Upper lobe of left lung (tissue), 4 donors: ENCODE measurements around the gene KCNMA1.

Experiments
- EP300 ChIP-seq, 4 donors: sonication (generic); formaldehyde crosslinking; IDR thresholded peaks; one replicate each; pipeline ENCODE4 v1.5.1; 2017; ENCODE audit warnings: antibody characterized with exemption in 4 of 4, control low read depth in 2 of 4
- POLR2A ChIP-seq, 4 donors: fragments of 450-650 bp; IDR thresholded peaks; one replicate each; pipeline ENCODE4 v1.5.1; 2016 to 2017; ENCODE audit warnings: antibody characterized with exemption in 4 of 4, mild to moderate bottlenecking in 2 of 4
- POLR2AphosphoS5 ChIP-seq, 2 donors: sonication (generic); formaldehyde crosslinking; IDR thresholded peaks; one replicate each; pipeline ENCODE4 v1.5.1; 2017; ENCODE audit warnings: antibody characterized with exemption in 2 of 2
- TF ChIP-seq, protein P1 (sequence below), 6 experiments: fragments of 450-650 bp in 4 of 6; fragments of 200-600 bp in 2 of 6; sonication (generic) in 2 of 6; IDR thresholded peaks; one replicate each; pipeline ENCODE4 v1.5.1; 2016 to 2019; ENCODE audit warnings: antibody characterized with exemption in 6 of 6

- TF ChIP-seq, protein P1, sequence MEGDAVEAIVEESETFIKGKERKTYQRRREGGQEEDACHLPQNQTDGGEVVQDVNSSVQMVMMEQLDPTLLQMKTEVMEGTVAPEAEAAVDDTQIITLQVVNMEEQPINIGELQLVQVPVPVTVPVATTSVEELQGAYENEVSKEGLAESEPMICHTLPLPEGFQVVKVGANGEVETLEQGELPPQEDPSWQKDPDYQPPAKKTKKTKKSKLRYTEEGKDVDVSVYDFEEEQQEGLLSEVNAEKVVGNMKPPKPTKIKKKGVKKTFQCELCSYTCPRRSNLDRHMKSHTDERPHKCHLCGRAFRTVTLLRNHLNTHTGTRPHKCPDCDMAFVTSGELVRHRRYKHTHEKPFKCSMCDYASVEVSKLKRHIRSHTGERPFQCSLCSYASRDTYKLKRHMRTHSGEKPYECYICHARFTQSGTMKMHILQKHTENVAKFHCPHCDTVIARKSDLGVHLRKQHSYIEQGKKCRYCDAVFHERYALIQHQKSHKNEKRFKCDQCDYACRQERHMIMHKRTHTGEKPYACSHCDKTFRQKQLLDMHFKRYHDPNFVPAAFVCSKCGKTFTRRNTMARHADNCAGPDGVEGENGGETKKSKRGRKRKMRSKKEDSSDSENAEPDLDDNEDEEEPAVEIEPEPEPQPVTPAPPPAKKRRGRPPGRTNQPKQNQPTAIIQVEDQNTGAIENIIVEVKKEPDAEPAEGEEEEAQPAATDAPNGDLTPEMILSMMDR (IDR thresholded peaks at IDR 0.05): no peak
- TF ChIP-seq EP300 (IDR thresholded peaks at IDR 0.05) (no peak), POLR2A (IDR thresholded peaks at IDR 0.05) (no peak), POLR2AphosphoS5 (IDR thresholded peaks at IDR 0.05) (no peak)
Observed at GRCh38 chr10:77212632-77213031, 425.0 kb downstream of the KCNMA1 start.
